H1 (cell line): ENCODE results near the gene OSMR. TPM values are rescaled to one million over a fixed set of nuclear protein-coding genes. Genes with fewer than 3 reads are reported as not detected.

ENCODE experiments used
- CTCF ChIA-PET: fragments of 300-600 bp; sonication (Branson Sonifier 250); formaldehyde crosslinking; loops from one replicate; lab custom pipeline; 2021; ENCODE audit not compliant: partially characterized antibody; lab: Charles Lee
- POLR2A ChIA-PET: fragments of 300-600 bp; sonication (Branson Sonifier 250); formaldehyde crosslinking; loops from one replicate; lab custom pipeline; 2021; ENCODE audit warnings: inconsistent platforms; ENCODE audit not compliant: partially characterized antibody; lab: Charles Lee
- DNase-seq, 2 experiments: peaks; one replicate each; pipeline versions ENCODE4 v3.0.0 to v3.0.0-alpha.2; 2010 to 2022; ENCODE audit warnings: low spot score in 2 of 2, low read depth in 1 of 2, mixed read lengths in 1 of 2
- FAIRE-seq: peaks from 2 replicates; lab custom pipeline; 2011; peaks lifted over from hg19 to GRCh38; lab: Jason Lieb, UNC
- H2AFZ ChIP-seq: 2 replicates; pipeline ENCODE4 v1.8.1; 2012; ENCODE audit warnings: low read length, inconsistent platforms
- H2AK5ac ChIP-seq: 2 replicates; pipeline ENCODE4 v1.6.1; 2013; ENCODE audit warnings: low read depth, low read length
- H2BK120ac ChIP-seq: replicated peaks from 2 replicates; pipeline ENCODE3; 2013; ENCODE audit warnings: low read depth, low read length, inconsistent platforms
- H2BK12ac ChIP-seq: 2 replicates; pipeline ENCODE4 v1.6.1; 2013; ENCODE audit warnings: low read depth, low read length
- H2BK15ac ChIP-seq: 2 replicates; pipeline ENCODE4 v1.6.1; 2013; ENCODE audit warnings: low read length
- H2BK20ac ChIP-seq: 2 replicates; pipeline ENCODE4 v1.6.1; 2013; ENCODE audit warnings: low read length
- H2BK5ac ChIP-seq: 2 replicates; pipeline ENCODE4 v1.6.1; 2013; ENCODE audit warnings: low read depth, low read length
- H3K14ac ChIP-seq: 2 replicates; pipeline ENCODE4 v1.6.1; 2013; ENCODE audit warnings: inconsistent platforms; ENCODE audit not compliant: insufficient read length
- H3K18ac ChIP-seq: 2 replicates; pipeline ENCODE4 v1.6.1; 2013; ENCODE audit warnings: low read length; ENCODE audit errors: extremely low read depth
- H3K23ac ChIP-seq: 2 replicates; pipeline ENCODE4 v1.6.1; 2013; ENCODE audit warnings: inconsistent platforms; ENCODE audit not compliant: insufficient read length
- H3K23me2 ChIP-seq: 2 replicates; pipeline ENCODE4 v1.6.1; 2013; ENCODE audit warnings: low read depth, low read length
- H3K27ac ChIP-seq: 2 replicates; pipeline ENCODE4 v1.6.1; 2011; ENCODE audit warnings: low read depth, low read length, inconsistent platforms
- H3K27me3 ChIP-seq, 4 experiments: replicated peaks in 1 of 4; 1 replicate in 1 of 4; 2 replicates in 3 of 4; pipeline versions ENCODE4 v1.6.1 to v1.8.1; 2011 to 2013; ENCODE audit warnings: low read length in 3 of 4, mild to moderate bottlenecking in 3 of 4, inconsistent platforms in 2 of 4, mixed read lengths in 2 of 4, moderate library complexity in 1 of 4; ENCODE audit not compliant: control insufficient read depth in 3 of 4, insufficient read depth in 3 of 4; ENCODE audit errors: extremely low read depth in 1 of 4
- H3K36me3 ChIP-seq, 4 experiments: 2 replicates each; pipeline versions ENCODE4 v1.6.1 to v1.8.1; 2011 to 2013; ENCODE audit warnings: mild to moderate bottlenecking in 4 of 4, low read length in 3 of 4, moderate library complexity in 2 of 4, control low read depth in 1 of 4, inconsistent platforms in 1 of 4; ENCODE audit not compliant: insufficient read depth in 4 of 4, control insufficient read depth in 2 of 4
- H3K4ac ChIP-seq: replicated peaks from 2 replicates; pipeline ENCODE3; 2013; ENCODE audit warnings: low read length, low read depth, mixed read lengths, inconsistent platforms; ENCODE audit not compliant: insufficient read length
- H3K4me1 ChIP-seq, 4 experiments: replicated peaks in 1 of 4; 1 replicate in 1 of 4; 2 replicates in 3 of 4; pipeline versions ENCODE4 v1.6.1 to v1.8.1; 2011 to 2013; ENCODE audit warnings: low read length in 3 of 4, inconsistent platforms in 2 of 4, mixed read lengths in 1 of 4; ENCODE audit not compliant: insufficient read depth in 4 of 4, control insufficient read depth in 3 of 4
- H3K4me2 ChIP-seq, 2 experiments: 2 replicates each; pipeline versions ENCODE4 v1.6.1 to v1.8.1; 2011 to 2013; ENCODE audit warnings: low read depth in 2 of 2, low read length in 2 of 2, control low read depth in 1 of 2, inconsistent platforms in 1 of 2, mild to moderate bottlenecking in 1 of 2; ENCODE audit not compliant: insufficient read depth in 1 of 2
- H3K4me3 ChIP-seq, 4 experiments: fragments of 200-600, 300-600 bp in 1 of 4; sonication (generic), shearing (Covaris generic), sonication (Bioruptor Twin) in 1 of 4; 2 replicates each; pipeline versions ENCODE4 v1.5.1 to v1.8.1; 2011 to 2016; ENCODE audit warnings: low read length in 4 of 4, low read depth in 3 of 4, control low read depth in 2 of 4, inconsistent platforms in 2 of 4, mild to moderate bottlenecking in 2 of 4, mixed read lengths in 1 of 4, moderate library complexity in 1 of 4; ENCODE audit not compliant: insufficient read depth in 2 of 4; ENCODE audit errors: extremely low read depth in 1 of 4
- H3K56ac ChIP-seq: replicated peaks from 2 replicates; pipeline ENCODE3; 2013; ENCODE audit warnings: low read depth, mild to moderate bottlenecking, mixed read lengths, low read length, inconsistent platforms; ENCODE audit not compliant: insufficient read length
- H3K79me1 ChIP-seq: 2 replicates; pipeline ENCODE4 v1.6.1; 2013; ENCODE audit warnings: low read depth, low read length, control low read depth
- H3K79me2 ChIP-seq, 2 experiments: 2 replicates each; pipeline versions ENCODE4 v1.6.1 to v1.8.1; 2012 to 2013; ENCODE audit warnings: low read length in 2 of 2, mild to moderate bottlenecking in 2 of 2, inconsistent platforms in 1 of 2; ENCODE audit not compliant: insufficient read depth in 2 of 2, control insufficient read depth in 1 of 2
- H3K9ac ChIP-seq, 4 experiments: replicated peaks in 1 of 4; 1 replicate in 1 of 4; 2 replicates in 3 of 4; pipeline versions ENCODE4 v1.6.1 to v1.8.1; 2011 to 2013; ENCODE audit warnings: low read depth in 3 of 4, low read length in 3 of 4, control low read depth in 2 of 4, mild to moderate bottlenecking in 2 of 4, moderate library complexity in 2 of 4, inconsistent platforms in 1 of 4; ENCODE audit errors: extremely low read depth in 1 of 4
- H3K9me3 ChIP-seq, 2 experiments: 2 replicates each; pipeline versions ENCODE4 v1.6.1 to v1.8.1; 2012 to 2013; ENCODE audit warnings: mild to moderate bottlenecking in 2 of 2, moderate library complexity in 2 of 2, control low read depth in 1 of 2, inconsistent platforms in 1 of 2, low read depth in 1 of 2, low read length in 1 of 2, mixed read lengths in 1 of 2; ENCODE audit not compliant: insufficient read depth in 2 of 2
- H4K20me1 ChIP-seq, 2 experiments: replicated peaks in 1 of 2; 2 replicates each; pipeline versions ENCODE3 to v1.8.1; 2011 to 2013; ENCODE audit warnings: inconsistent platforms in 2 of 2, low read length in 2 of 2, mild to moderate bottlenecking in 1 of 2; ENCODE audit not compliant: insufficient read depth in 2 of 2, control insufficient read depth in 1 of 2
- H4K5ac ChIP-seq: 2 replicates; pipeline ENCODE4 v1.6.1; 2013; ENCODE audit warnings: low read length, low read depth, mixed read lengths, inconsistent platforms; ENCODE audit not compliant: insufficient read length
- H4K8ac ChIP-seq: 2 replicates; pipeline ENCODE4 v1.8.0; 2013; ENCODE audit warnings: mild to moderate bottlenecking, moderate library complexity, low read length, inconsistent platforms; ENCODE audit not compliant: insufficient read depth; ENCODE audit errors: extremely low read depth
- H4K91ac ChIP-seq: replicated peaks from 2 replicates; pipeline ENCODE3; 2013; ENCODE audit warnings: low read length, mixed read lengths, inconsistent platforms; ENCODE audit not compliant: insufficient read length
- WGBS, 2 experiments: shearing (Covaris generic) in 1 of 2; methylation state at CpG; one replicate each; pipeline versions ENCODE4 v1.1.6 to v1.1.7; 2013 to 2015; ENCODE audit warnings: low lambda C conversion rate in 2 of 2, mixed read lengths in 2 of 2, inconsistent platforms in 1 of 2, low coverage in 1 of 2, missing lambda C conversion rate in 1 of 2; ENCODE audit not compliant: insufficient replicate concordance in 2 of 2, insufficient coverage in 1 of 2, insufficient read length in 1 of 2; ENCODE audit errors: extremely low coverage in 1 of 2, missing lambda C conversion rate in 1 of 2; 5-methylcytosine and 5-hydroxymethylcytosine counted together
- polyA plus RNA-seq, 7 experiments: library from polyadenylated mRNA; depleted of rRNA in 3 of 7; stranded (reverse) in 5 of 7; unstranded in 2 of 7; fragments of >200 nt in 5 of 7; fragments of 200-250 nt in 2 of 7; gene quantifications; 1 replicate in 5 of 7; 2 replicates in 1 of 7; 4 replicates in 1 of 7; pipeline versions ENCODE4 v1.2.1 to v1.2.3, GENCODE V29; 2011 to 2013; ENCODE audit warnings: missing spikeins in 2 of 7, mixed read lengths in 2 of 7
- total RNA-seq: library from RNA; stranded (reverse); fragmentation: NEBNext Ultra II Directional; extraction: Animal tissue kit (Norgen Biotek cat#: 25700); gene quantifications from 2 replicates; pipeline ENCODE4 v1.2.1, GENCODE V29; 2021

Gene OSMR
- total and polyA plus RNA-seq, 2 of the 8 experiments (the other 6 are each of a cell fraction or from before 2014, with no cell fraction given), result 2.3 to 2.6 TPM

DNA sequence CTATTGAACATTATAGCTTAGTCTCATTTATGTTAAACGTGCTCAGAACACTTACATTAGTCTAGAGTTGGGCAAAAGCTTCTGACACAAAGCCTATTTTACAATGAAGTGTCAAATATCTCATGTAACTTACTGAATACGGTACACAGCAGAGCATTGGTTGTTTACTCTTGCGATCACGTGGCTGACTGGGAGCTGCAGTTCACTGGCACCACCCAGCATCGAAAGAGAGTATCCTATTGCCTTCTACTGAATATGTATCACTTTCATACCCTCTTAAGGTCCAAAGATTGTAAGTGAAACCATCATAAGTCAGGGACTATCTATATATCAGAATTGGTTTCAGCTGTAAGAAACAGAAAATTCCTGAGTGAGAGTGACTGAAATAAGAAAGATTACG lies 42.6 kb upstream of the OSMR start:
- no peak for FAIRE-seq

More for the DNA sequence above, 42.6 kb upstream of the OSMR start:
- no peaks in the 10 kb centered on the region for H3K79me2 ChIP-seq
- no peaks in the 10 kb centered on the region for H3K23me2 ChIP-seq
- H3K36me3 ChIP-seq, result no peaks in the 10 kb centered on the region
- ChIA-PET CTCF (interaction anchor here (1.1 to 2.3 kb wide), 3 partner anchors 12 to 362 kb away, joined by 3 to 8 read pairs (median 4); no protein-coding TSS in a partner anchor), POLR2A (no interaction called here)
- H3K14ac ChIP-seq, result no peak overlapping the region
- no peaks in the 10 kb centered on the region for H3K79me1 ChIP-seq
- no peak overlapping the region for H3K4ac ChIP-seq
- no peak overlapping the region for H2BK20ac ChIP-seq
- H3K4me3 ChIP-seq, result no peak overlapping the region
- no peak overlapping the region for H2BK15ac ChIP-seq
- H4K91ac ChIP-seq, result no peak overlapping the region
- no peak overlapping the region for H2BK5ac ChIP-seq
- H2AK5ac ChIP-seq, result no peak overlapping the region
- H2BK12ac ChIP-seq, result no peak overlapping the region
- no peak overlapping the region for H3K18ac ChIP-seq
- H2AFZ ChIP-seq, result no peak overlapping the region
- no peak for DNase-seq
- no peak overlapping the region for H2BK120ac ChIP-seq
- H3K4me1 ChIP-seq, result peaks cover 0 to 3% (median 0%) of the 10 kb centered on the region in 4 experiments; a peak in 1 of 7 replicates
- H3K27me3 ChIP-seq, result no peaks in the 10 kb centered on the region
- H3K56ac ChIP-seq, result no peak overlapping the region
- H3K27ac ChIP-seq, result no peak overlapping the region
- no peak overlapping the region for H4K5ac ChIP-seq
- no peak overlapping the region for H3K23ac ChIP-seq
- H3K9ac ChIP-seq, result no peak overlapping the region
- H4K20me1 ChIP-seq, result no peaks in the 10 kb centered on the region
- H3K4me2 ChIP-seq, result no peak overlapping the region
- no peak overlapping the region for H4K8ac ChIP-seq
- no peaks in the 10 kb centered on the region for H3K9me3 ChIP-seq
- WGBS, 2 experiments, result 93% methylated on average over 6 of the region's 6 CpGs; no CpG with 5 or more reads in 1 of the 2 experiments
